SU-DHL-6 (cell line): ENCODE data around the gene ZDHHC13.

ENCODE experiments used
- H2AFZ ChIP-seq: fragments of 200-600 bp; sonication (generic); 2 replicates; pipeline ENCODE4 v1.6.1; 2014; ENCODE audit warnings: low read depth, mild to moderate bottlenecking, moderate library complexity, mixed read lengths, antibody characterized with exemption, low read length; ENCODE audit not compliant: severe bottlenecking
- H3F3A ChIP-seq: fragments of 200-600 bp; shearing (Covaris generic); 2 replicates; pipeline ENCODE4 v1.6.0; 2016; ENCODE audit warnings: antibody characterized with exemption, mild to moderate bottlenecking; ENCODE audit not compliant: insufficient read depth
- H3K27ac ChIP-seq: fragments of 200-600 bp; sonication (generic); 2 replicates; pipeline ENCODE4 v1.5.1; 2016; ENCODE audit warnings: low read depth, mild to moderate bottlenecking, low read length, moderate library complexity, mixed read lengths
- H3K27me3 ChIP-seq: fragments of 200-600 bp; sonication (generic), shearing (Covaris generic); 2 replicates; pipeline ENCODE4 v1.6.0; 2014; ENCODE audit warnings: mild to moderate bottlenecking, low read length
- H3K36me3 ChIP-seq: fragments of 200-600 bp; sonication (generic); 2 replicates; pipeline ENCODE4 v1.6.1; 2014; ENCODE audit warnings: mild to moderate bottlenecking, low read length, mixed read lengths
- H3K4me2 ChIP-seq: fragments of 300-600, 200-600 bp; shearing (Covaris generic), sonication (generic); 2 replicates; pipeline ENCODE4 v1.6.0; 2014; ENCODE audit warnings: low read length, low read depth, mild to moderate bottlenecking; ENCODE audit not compliant: poor library complexity, severe bottlenecking
- H3K4me3 ChIP-seq: fragments of 200-600 bp; sonication (generic); 2 replicates; pipeline ENCODE4 v1.5.1; 2014; ENCODE audit warnings: antibody characterized with exemption, low read length, mild to moderate bottlenecking, mixed read lengths; ENCODE audit not compliant: insufficient read depth, poor library complexity, severe bottlenecking
- H3K79me2 ChIP-seq: fragments of 200-600 bp; sonication (generic); 2 replicates; pipeline ENCODE4 v1.6.1; 2014; ENCODE audit warnings: mild to moderate bottlenecking, low read length, moderate library complexity; ENCODE audit not compliant: insufficient read depth
- H3K9ac ChIP-seq: fragments of 200-600 bp; sonication (generic); 2 replicates; pipeline ENCODE4 v1.7.0; 2014; ENCODE audit warnings: mild to moderate bottlenecking, low read length
- H3K9me2 ChIP-seq: fragments of 200-600 bp; sonication (generic); replicated peaks from 2 replicates; pipeline ENCODE4 v1.6.1; 2014; ENCODE audit warnings: low read length; ENCODE audit not compliant: insufficient read depth
- H3K9me3 ChIP-seq: fragments of 200-600 bp; sonication (generic); 2 replicates; pipeline ENCODE4 v1.6.1; 2014; ENCODE audit warnings: low read length, mixed read lengths; ENCODE audit not compliant: insufficient read depth
- H4K20me1 ChIP-seq: fragments of 200-600 bp; sonication (generic); 2 replicates; pipeline ENCODE4 v1.6.1; 2014; ENCODE audit warnings: low read depth, mild to moderate bottlenecking, antibody characterized with exemption, low read length, moderate library complexity, mixed read lengths
- EZH2phosphoT487 ChIP-seq: fragments of 200-600 bp; sonication (generic), shearing (Covaris generic); conservative IDR thresholded peaks from 2 replicates; pipeline ENCODE4 v1.6.1; 2018; ENCODE audit warnings: mild to moderate bottlenecking, antibody characterized with exemption, low read length, moderate library complexity, mixed read lengths
- TF ChIP-seq, protein P1 (sequence below): fragments of 200-600 bp; sonication (generic); IDR thresholded peaks from one replicate; pipeline ENCODE4 v1.5.1; 2017; ENCODE audit warnings: antibody characterized with exemption, mild to moderate bottlenecking, low read length, moderate library complexity; ENCODE audit not compliant: insufficient read depth, poor library complexity, severe bottlenecking

ZDHHC13 gene, protein sequence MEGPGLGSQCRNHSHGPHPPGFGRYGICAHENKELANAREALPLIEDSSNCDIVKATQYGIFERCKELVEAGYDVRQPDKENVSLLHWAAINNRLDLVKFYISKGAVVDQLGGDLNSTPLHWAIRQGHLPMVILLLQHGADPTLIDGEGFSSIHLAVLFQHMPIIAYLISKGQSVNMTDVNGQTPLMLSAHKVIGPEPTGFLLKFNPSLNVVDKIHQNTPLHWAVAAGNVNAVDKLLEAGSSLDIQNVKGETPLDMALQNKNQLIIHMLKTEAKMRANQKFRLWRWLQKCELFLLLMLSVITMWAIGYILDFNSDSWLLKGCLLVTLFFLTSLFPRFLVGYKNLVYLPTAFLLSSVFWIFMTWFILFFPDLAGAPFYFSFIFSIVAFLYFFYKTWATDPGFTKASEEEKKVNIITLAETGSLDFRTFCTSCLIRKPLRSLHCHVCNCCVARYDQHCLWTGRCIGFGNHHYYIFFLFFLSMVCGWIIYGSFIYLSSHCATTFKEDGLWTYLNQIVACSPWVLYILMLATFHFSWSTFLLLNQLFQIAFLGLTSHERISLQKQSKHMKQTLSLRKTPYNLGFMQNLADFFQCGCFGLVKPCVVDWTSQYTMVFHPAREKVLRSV

DNA sequence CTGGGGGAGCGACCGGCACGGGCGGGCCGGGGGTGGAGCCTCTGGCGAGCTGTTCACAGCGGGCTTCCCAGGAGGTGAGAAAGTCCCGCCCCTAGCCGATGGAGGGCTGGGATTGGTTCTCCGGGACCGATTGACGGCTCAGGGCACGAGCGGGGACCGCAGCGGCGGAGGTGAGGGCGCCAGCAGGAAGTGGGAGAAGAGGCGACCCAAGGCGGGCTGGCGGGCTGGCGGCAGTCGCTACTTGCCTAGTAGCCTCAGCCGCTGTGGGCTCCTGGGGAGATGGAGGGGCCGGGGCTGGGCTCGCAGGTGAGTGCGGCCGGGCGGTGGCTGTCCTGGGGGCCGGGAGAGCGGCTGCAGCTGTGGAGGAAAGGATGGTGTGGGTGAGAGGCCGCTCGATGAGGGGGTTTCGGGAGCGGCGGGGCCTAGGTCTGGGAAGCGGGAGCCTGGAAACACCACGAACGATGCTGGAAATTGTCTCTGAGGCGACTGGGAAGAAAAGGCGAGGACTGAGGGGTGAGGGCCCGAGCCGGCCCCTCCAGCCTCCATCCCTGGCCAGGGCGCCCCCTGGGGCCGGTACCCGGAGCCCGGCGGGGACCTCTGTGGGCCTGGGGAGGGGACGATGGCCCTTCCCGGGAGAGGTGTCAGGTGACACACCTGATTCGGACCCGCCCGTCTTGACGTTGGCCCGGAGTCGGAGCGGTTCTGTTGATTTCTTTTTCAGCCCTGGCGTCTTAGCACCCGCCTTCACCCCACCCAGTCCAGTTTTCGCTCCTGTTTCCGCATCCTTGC, at the start of gene ZDHHC13:
TSS of gene ZDHHC13 (plus strand) at position 198 of the 789 bp plus-strand sequence. CDS start at position 280, 82 bp downstream.
- Histone ChIP-seq H3K9me2 (no peaks in the 10 kb centered on the region), H2AFZ (peak within 1 kb of the TSS; percentile 84), H3K36me3 (peaks cover 3% of the 10 kb centered on the region), H3K27me3 (no peaks in the 10 kb centered on the region), H3K4me2 (peak within 1 kb of the TSS; percentile 93), H3K9ac (peak within 1 kb of the TSS; percentile 87), H3K27ac (peak within 1 kb of the TSS; percentile 53), H3K79me2 (peaks cover 51% of the 10 kb centered on the region), H3F3A (no peaks in the 10 kb centered on the region), H3K9me3 (no peaks in the 10 kb centered on the region), H3K4me3 (peak within 1 kb of the TSS; percentile 96), H4K20me1 (no peaks in the 10 kb centered on the region; the same call in 1 of the 2 replicates)
- no peak for TF ChIP-seq EZH2phosphoT487
- TF ChIP-seq, protein P1, sequence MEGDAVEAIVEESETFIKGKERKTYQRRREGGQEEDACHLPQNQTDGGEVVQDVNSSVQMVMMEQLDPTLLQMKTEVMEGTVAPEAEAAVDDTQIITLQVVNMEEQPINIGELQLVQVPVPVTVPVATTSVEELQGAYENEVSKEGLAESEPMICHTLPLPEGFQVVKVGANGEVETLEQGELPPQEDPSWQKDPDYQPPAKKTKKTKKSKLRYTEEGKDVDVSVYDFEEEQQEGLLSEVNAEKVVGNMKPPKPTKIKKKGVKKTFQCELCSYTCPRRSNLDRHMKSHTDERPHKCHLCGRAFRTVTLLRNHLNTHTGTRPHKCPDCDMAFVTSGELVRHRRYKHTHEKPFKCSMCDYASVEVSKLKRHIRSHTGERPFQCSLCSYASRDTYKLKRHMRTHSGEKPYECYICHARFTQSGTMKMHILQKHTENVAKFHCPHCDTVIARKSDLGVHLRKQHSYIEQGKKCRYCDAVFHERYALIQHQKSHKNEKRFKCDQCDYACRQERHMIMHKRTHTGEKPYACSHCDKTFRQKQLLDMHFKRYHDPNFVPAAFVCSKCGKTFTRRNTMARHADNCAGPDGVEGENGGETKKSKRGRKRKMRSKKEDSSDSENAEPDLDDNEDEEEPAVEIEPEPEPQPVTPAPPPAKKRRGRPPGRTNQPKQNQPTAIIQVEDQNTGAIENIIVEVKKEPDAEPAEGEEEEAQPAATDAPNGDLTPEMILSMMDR, result peak; percentile 71

DNA sequence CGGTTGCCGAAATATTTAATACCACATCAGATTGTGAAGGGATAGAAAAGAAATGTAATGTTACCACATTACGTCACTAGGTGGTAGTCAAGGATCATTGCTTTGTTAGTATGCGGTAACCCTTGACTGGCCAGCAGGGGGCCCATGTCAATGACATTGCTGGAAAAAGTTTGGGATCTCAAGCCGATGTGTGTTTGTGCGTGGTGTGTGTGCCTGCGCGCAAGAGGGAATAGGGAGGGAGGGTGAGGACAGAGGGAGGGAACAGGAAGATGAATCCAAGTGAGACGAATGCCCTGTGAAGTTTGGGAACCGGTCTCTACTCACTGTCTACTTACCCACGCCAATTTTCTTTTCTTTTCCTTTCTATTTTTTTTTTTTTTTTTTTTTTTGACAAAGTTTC, 45.7 kb upstream of the ZDHHC13 start:
- Histone ChIP-seq H4K20me1 (no peaks in the 10 kb centered on the region), H3K27ac (no peak overlapping the region), H3K9me2 (no peaks in the 10 kb centered on the region), H3K9me3 (no peaks in the 10 kb centered on the region), H3K9ac (no peak overlapping the region), H3K4me2 (peak overlapping the region; percentile 44), H3K27me3 (no peaks in the 10 kb centered on the region), H2AFZ (peak overlapping the region; percentile 70), H3K36me3 (no peaks in the 10 kb centered on the region), H3F3A (no peaks in the 10 kb centered on the region), H3K79me2 (no peaks in the 10 kb centered on the region), H3K4me3 (no peak overlapping the region)
- no peak for TF ChIP-seq EZH2phosphoT487
- TF ChIP-seq, protein P1, result peak; percentile 100

DNA sequence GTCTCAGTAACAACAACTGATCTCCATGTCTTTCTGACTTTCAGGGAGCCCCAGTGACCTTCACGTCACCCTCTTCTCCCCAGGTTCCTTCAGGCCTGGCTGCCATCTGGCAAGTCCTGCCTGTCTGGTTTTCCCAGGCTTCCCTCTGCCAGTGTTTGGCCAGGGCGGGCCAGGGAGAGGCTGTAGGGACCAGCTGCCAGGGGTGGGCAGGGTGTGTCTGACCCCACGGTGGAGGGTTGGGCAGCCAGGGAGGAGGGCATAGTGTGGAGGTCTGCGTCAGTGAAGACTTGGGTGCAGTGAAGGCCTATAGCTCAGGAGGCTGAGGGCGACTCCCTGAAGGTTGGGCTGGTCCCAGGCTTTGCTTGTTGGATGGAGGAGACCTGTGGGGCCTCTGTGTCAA, 44.5 kb upstream of the ZDHHC13 start:
- Histone ChIP-seq H3K27me3 (no peaks in the 10 kb centered on the region), H3K4me3 (no peak overlapping the region), H2AFZ (no peak overlapping the region), H4K20me1 (no peaks in the 10 kb centered on the region), H3K9me2 (no peaks in the 10 kb centered on the region), H3K9me3 (no peaks in the 10 kb centered on the region), H3K27ac (no peak overlapping the region), H3K79me2 (no peaks in the 10 kb centered on the region), H3K9ac (no peak overlapping the region), H3K4me2 (no peak overlapping the region), H3F3A (no peaks in the 10 kb centered on the region), H3K36me3 (no peaks in the 10 kb centered on the region)
- TF ChIP-seq, protein P1, result no peak
- TF ChIP-seq EZH2phosphoT487, result no peak
